ENCODE data around the gene AIP. TPM values are rescaled to one million over a fixed set of nuclear protein-coding genes. Genes with fewer than 3 reads are reported as not detected.

AIP gene
- total RNA-seq, 1 experiment from 2014 or later, result 35.6 TPM

DNA sequence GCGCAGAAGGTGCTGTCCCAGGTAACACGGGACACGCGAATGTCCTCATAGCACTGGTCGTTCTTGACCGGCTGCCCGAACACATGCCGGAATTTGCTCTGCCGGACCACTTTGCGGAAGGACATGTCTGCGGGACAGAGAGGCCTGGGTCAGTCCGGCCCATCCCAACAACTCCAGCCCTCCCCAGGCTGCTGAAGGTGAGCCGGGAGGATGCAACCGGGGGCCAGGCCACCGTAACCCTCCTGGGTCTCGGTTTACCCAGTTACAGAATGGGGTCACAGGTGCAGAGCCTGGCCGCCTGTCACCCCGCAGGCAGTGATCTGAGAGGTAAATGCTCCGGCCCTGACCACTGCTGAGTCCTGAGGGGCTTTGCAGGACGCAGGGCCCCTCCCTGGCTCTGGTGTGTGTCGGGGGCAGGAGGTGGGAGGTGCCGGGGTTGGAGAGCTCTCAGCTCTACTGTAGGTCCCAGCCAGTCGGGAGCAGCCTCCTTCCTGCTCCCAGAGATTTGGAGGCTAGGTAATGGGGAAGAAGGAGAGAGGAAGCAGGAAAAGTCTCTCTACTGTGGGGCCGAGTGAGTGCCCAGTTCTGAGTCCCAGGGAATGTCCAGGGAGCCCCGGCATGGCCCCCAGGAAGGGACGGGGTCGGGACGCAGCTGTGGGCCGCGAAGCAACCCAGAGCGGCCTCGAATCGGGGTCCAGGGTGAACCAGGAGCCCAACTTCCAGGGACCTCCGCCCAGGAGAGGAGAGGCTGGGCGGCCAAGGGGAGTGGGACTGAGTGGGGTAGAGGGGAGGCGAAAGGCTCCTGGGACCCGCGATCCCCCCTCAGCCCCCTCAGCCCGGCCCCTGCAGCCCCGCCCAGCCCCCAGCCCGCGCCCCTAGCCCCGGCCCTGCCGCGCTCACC lies 40.1 kb upstream of the AIP start:
- Histone ChIP-seq H2BK5ac (ENCODE audit: insufficient read length, low read length) (no peak overlapping the region), H2BK12ac (ENCODE audit: insufficient read length, low read depth, low read length) (no peak overlapping the region), H2AK5ac (ENCODE audit: insufficient read length, low read length) (no peak overlapping the region), H3K18ac (ENCODE audit: insufficient read length, low read depth, low read length) (no peak overlapping the region), H3K9ac (ENCODE audit: extremely low read depth, insufficient read length, low read length) (peak overlapping the region; percentile 12), H3K4ac (ENCODE audit: low read depth, low read length) (no peak overlapping the region), H3K4me2 (ENCODE audit: insufficient read depth, insufficient read length, low read length) (peak overlapping the region; percentile 79), H3K27ac (ENCODE audit: insufficient read length, low read depth, low read length) (no peak overlapping the region), H3K4me1 (ENCODE audit: insufficient read depth, low read length) (no peaks in the 10 kb centered on the region), H3K56ac (ENCODE audit: insufficient read length, low read depth, low read length) (no peak overlapping the region), H4K8ac (replicated peaks; ENCODE audit: insufficient read length, low read depth, low read length) (no peak overlapping the region), H2BK20ac (ENCODE audit: low read depth, low read length, poor library complexity, severe bottlenecking) (no peak overlapping the region), H3K14ac (ENCODE audit: insufficient read depth, low read length) (no peak overlapping the region), H3T11ph (ENCODE audit: low read length) (no peak overlapping the region), H3K27me3 (ENCODE audit: insufficient read depth, low read length) (no peaks in the 10 kb centered on the region), H3K23me2 (ENCODE audit: insufficient read length, low read depth, low read length, poor library complexity, severe bottlenecking) (peaks cover 4% of the 10 kb centered on the region), H4K20me1 (ENCODE audit: control insufficient read depth, insufficient read depth, insufficient read length) (no peaks in the 10 kb centered on the region), H2BK15ac (ENCODE audit: low read depth, low read length) (no peak overlapping the region), H2BK120ac (ENCODE audit: low read depth, low read length, poor library complexity, severe bottlenecking) (no peak overlapping the region), H4K91ac (ENCODE audit: insufficient read length, low read depth, low read length) (no peak overlapping the region), H3K23ac (ENCODE audit: insufficient read length, low read depth, low read length) (no peak overlapping the region), H4K5ac (ENCODE audit: insufficient read length, low read depth, low read length) (no peak overlapping the region), H3K9me3 (ENCODE audit: control insufficient read depth, low read depth, low read length) (no peaks in the 10 kb centered on the region), H3K79me1 (ENCODE audit: insufficient read depth, low read depth, low read length, poor library complexity, severe bottlenecking) (no peaks in the 10 kb centered on the region), H3K79me2 (ENCODE audit: insufficient read depth, low read length) (no peaks in the 10 kb centered on the region), H2AFZ (ENCODE audit: low read length) (no peak overlapping the region)
- Mint-ChIP-seq H3K9me3 (no peaks in the 10 kb centered on the region), H3K27ac (peak overlapping the region in 1 of 3 experiments; percentile 96; a peak in 3 of 7 replicates), H3K4me3 (peak overlapping the region; percentile 84 to 94), H3K4me1 (peaks cover 2 to 9% of the 10 kb centered on the region in 2 experiments; a peak in 2 of 4 replicates), H3K36me3 (ENCODE audit: insufficient read depth in 1 of 3, low read depth in 3 of 3) (peaks cover 10 to 28% (median 27%) of the 10 kb centered on the region in 3 experiments; a peak in 5 of 7 replicates), H3K27me3 (ENCODE audit: low read depth) (peaks cover 7% of the 10 kb centered on the region; the same call in 1 of the 2 replicates)
- no CpG with 5 or more reads among the region's 45 CpGs for WGBS (ENCODE audit: extremely low coverage, insufficient read length, low lambda C conversion rate)
- TF ChIP-seq, protein P1, sequence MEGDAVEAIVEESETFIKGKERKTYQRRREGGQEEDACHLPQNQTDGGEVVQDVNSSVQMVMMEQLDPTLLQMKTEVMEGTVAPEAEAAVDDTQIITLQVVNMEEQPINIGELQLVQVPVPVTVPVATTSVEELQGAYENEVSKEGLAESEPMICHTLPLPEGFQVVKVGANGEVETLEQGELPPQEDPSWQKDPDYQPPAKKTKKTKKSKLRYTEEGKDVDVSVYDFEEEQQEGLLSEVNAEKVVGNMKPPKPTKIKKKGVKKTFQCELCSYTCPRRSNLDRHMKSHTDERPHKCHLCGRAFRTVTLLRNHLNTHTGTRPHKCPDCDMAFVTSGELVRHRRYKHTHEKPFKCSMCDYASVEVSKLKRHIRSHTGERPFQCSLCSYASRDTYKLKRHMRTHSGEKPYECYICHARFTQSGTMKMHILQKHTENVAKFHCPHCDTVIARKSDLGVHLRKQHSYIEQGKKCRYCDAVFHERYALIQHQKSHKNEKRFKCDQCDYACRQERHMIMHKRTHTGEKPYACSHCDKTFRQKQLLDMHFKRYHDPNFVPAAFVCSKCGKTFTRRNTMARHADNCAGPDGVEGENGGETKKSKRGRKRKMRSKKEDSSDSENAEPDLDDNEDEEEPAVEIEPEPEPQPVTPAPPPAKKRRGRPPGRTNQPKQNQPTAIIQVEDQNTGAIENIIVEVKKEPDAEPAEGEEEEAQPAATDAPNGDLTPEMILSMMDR (conservative IDR thresholded peaks at IDR 0.05), result no peak
- DNase-seq, result no peak

Data from H9 (cell line).